ENCODE data around the gene ZCRB1.

DNA sequence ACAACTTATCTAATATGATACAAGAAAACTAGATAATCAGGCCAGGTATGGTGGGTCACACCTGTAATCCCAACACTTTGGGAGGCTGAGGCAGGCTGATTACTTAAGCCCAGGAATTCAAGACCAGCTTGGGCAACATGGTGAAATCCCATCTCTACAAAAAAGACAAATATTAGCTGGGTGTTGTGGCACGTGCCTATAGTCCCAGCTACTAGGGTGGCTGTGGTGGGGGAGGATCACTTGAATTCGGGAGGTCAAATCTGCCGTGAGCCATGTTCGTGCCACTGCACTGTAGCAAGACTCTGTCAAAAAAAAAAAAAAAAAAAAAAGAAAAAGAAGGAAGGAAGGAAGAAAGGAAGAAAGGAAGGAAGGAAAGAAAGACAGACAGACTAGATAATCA, 27.0 kb downstream of the ZCRB1 start:
- TF ChIP-seq, protein P1, sequence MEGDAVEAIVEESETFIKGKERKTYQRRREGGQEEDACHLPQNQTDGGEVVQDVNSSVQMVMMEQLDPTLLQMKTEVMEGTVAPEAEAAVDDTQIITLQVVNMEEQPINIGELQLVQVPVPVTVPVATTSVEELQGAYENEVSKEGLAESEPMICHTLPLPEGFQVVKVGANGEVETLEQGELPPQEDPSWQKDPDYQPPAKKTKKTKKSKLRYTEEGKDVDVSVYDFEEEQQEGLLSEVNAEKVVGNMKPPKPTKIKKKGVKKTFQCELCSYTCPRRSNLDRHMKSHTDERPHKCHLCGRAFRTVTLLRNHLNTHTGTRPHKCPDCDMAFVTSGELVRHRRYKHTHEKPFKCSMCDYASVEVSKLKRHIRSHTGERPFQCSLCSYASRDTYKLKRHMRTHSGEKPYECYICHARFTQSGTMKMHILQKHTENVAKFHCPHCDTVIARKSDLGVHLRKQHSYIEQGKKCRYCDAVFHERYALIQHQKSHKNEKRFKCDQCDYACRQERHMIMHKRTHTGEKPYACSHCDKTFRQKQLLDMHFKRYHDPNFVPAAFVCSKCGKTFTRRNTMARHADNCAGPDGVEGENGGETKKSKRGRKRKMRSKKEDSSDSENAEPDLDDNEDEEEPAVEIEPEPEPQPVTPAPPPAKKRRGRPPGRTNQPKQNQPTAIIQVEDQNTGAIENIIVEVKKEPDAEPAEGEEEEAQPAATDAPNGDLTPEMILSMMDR (IDR thresholded peaks at IDR 0.05): no peak
- TF ChIP-seq POLR2AphosphoS5 (IDR thresholded peaks at IDR 0.05) (no peak), POLR2A (IDR thresholded peaks at IDR 0.05; ENCODE audit: low read depth) (no peak), EP300 (IDR thresholded peaks at IDR 0.05) (no peak)

Measured in esophagus muscularis mucosa (tissue), 4 donors.